ENCODE data around the gene EML6.
"Not testable (repeated sequence)": the region's sequence is repeated elsewhere in the genome, so short reads cannot be mapped to it uniquely, and the experiment has no call there.

Gene EML6

GRCh38 chr2:54838585-54839035 is 115.1 kb downstream of the EML6 start:
- peak; percentile 67 to 83 (median 71) for DNase-seq
- Histone ChIP-seq H3K36me3 (ENCODE audit: control insufficient read depth in 4 of 4, insufficient read depth in 4 of 4, low read length in 3 of 4) (no peaks in the 10 kb centered on the region), H3K27me3 (replicated peaks in 2 of 5; ENCODE audit: control insufficient read depth in 4 of 5, insufficient read depth in 5 of 5, low read length in 4 of 5) (no peaks in the 10 kb centered on the region), H3K4me3 (ENCODE audit: control insufficient read depth in 1 of 7, extremely low read depth in 1 of 7, insufficient read depth in 4 of 7, low read depth in 2 of 7, low read length in 6 of 7) (no peak overlapping the region), H3K4me1 (ENCODE audit: control extremely low read depth in 1 of 4, control insufficient read depth in 4 of 4, insufficient read depth in 4 of 4, low read length in 3 of 4) (no peaks in the 10 kb centered on the region), H3K27ac (ENCODE audit: insufficient read depth in 1 of 2, low read depth in 1 of 2, low read length in 2 of 2, poor library complexity in 1 of 2, severe bottlenecking in 2 of 2) (no peak overlapping the region), H3K9me3 (ENCODE audit: control extremely low read depth in 1 of 5, control insufficient read depth in 4 of 5, insufficient read depth in 2 of 5, low read depth in 1 of 5, low read length in 4 of 5) (no peaks in the 10 kb centered on the region)
- CTCF ChIA-PET: interaction anchor here (0.6 to 3.1 kb wide), 22 partner anchors 11 to 757 kb away, joined by 3 to 26 read pairs (median 4); partner anchors contain the start of gene EML6
- POLR2A ChIA-PET: no interaction called here
- WGBS (ENCODE audit: insufficient coverage): 0% methylated on average over 2 of the region's 4 CpGs

GRCh38 chr2:54839461-54840255 is 116.2 kb downstream of the EML6 start:
- no peaks in the 10 kb centered on the region for H3K4me1 ChIP-seq (ENCODE audit: control extremely low read depth in 1 of 4, control insufficient read depth in 4 of 4, insufficient read depth in 4 of 4, low read length in 3 of 4)
- 100% methylated on average over 4 of the region's 6 CpGs for WGBS (ENCODE audit: insufficient coverage)
- ChIA-PET POLR2A (no interaction called here), CTCF (interaction anchor here (0.7 to 3.1 kb wide), 20 partner anchors 8 to 758 kb away, joined by 3 to 26 read pairs (median 3); partner anchors contain the start of gene EML6)
- no peak overlapping the region for H3K4me3 ChIP-seq (ENCODE audit: control insufficient read depth in 1 of 7, extremely low read depth in 1 of 7, insufficient read depth in 4 of 7, low read depth in 2 of 7, low read length in 6 of 7)
- no peak for DNase-seq
- H3K27me3 ChIP-seq (replicated peaks in 2 of 5; ENCODE audit: control insufficient read depth in 4 of 5, insufficient read depth in 5 of 5, low read length in 4 of 5): no peaks in the 10 kb centered on the region
- no peak overlapping the region for H3K27ac ChIP-seq (ENCODE audit: insufficient read depth in 1 of 2, low read depth in 1 of 2, low read length in 2 of 2, poor library complexity in 1 of 2, severe bottlenecking in 2 of 2)
- no peaks in the 10 kb centered on the region for H3K36me3 ChIP-seq (ENCODE audit: control insufficient read depth in 4 of 4, insufficient read depth in 4 of 4, low read length in 3 of 4)
- H3K9me3 ChIP-seq (ENCODE audit: control extremely low read depth in 1 of 5, control insufficient read depth in 4 of 5, insufficient read depth in 2 of 5, low read depth in 1 of 5, low read length in 4 of 5): no peaks in the 10 kb centered on the region

GRCh38 chr2:54840559-54841468 is 117.4 kb downstream of the EML6 start:
- DNase-seq: no peak
- Histone ChIP-seq H3K4me1 (ENCODE audit: control extremely low read depth in 1 of 4, control insufficient read depth in 4 of 4, insufficient read depth in 4 of 4, low read length in 3 of 4) (no peaks in the 10 kb centered on the region), H3K9me3 (ENCODE audit: control extremely low read depth in 1 of 5, control insufficient read depth in 4 of 5, insufficient read depth in 2 of 5, low read depth in 1 of 5, low read length in 4 of 5) (no peaks in the 10 kb centered on the region), H3K27ac (ENCODE audit: insufficient read depth in 1 of 2, low read depth in 1 of 2, low read length in 2 of 2, poor library complexity in 1 of 2, severe bottlenecking in 2 of 2) (no peak overlapping the region), H3K27me3 (replicated peaks in 2 of 5; ENCODE audit: control insufficient read depth in 4 of 5, insufficient read depth in 5 of 5, low read length in 4 of 5) (no peaks in the 10 kb centered on the region), H3K4me3 (ENCODE audit: control insufficient read depth in 1 of 7, extremely low read depth in 1 of 7, insufficient read depth in 4 of 7, low read depth in 2 of 7, low read length in 6 of 7) (no peak overlapping the region), H3K36me3 (ENCODE audit: control insufficient read depth in 4 of 4, insufficient read depth in 4 of 4, low read length in 3 of 4) (no peaks in the 10 kb centered on the region)
- 93% methylated on average over 3 of the region's 7 CpGs for WGBS (ENCODE audit: insufficient coverage)
- POLR2A ChIA-PET: interaction anchor here (0.7 kb wide), 1 partner anchor 52 kb away, joined by 3 read pairs; no protein-coding TSS in a partner anchor
- CTCF ChIA-PET: interaction anchor here (1.4 to 3.1 kb wide), 2 partner anchors 13 to 136 kb away, joined by 5 to 26 read pairs; no protein-coding TSS in a partner anchor

GRCh38 chr2:54841500-54841899 is 118.0 kb downstream of the EML6 start:
- H3K27ac ChIP-seq (ENCODE audit: insufficient read depth in 1 of 2, low read depth in 1 of 2, low read length in 2 of 2, poor library complexity in 1 of 2, severe bottlenecking in 2 of 2); H3K27me3 ChIP-seq (replicated peaks in 2 of 5; ENCODE audit: control insufficient read depth in 4 of 5, insufficient read depth in 5 of 5, low read length in 4 of 5); DNase-seq; H3K4me3 ChIP-seq (ENCODE audit: control insufficient read depth in 1 of 7, extremely low read depth in 1 of 7, insufficient read depth in 4 of 7, low read depth in 2 of 7, low read length in 6 of 7); H3K9me3 ChIP-seq (ENCODE audit: control extremely low read depth in 1 of 5, control insufficient read depth in 4 of 5, insufficient read depth in 2 of 5, low read depth in 1 of 5, low read length in 4 of 5); H3K4me1 ChIP-seq (ENCODE audit: control extremely low read depth in 1 of 4, control insufficient read depth in 4 of 4, insufficient read depth in 4 of 4, low read length in 3 of 4); H3K36me3 ChIP-seq (ENCODE audit: control insufficient read depth in 4 of 4, insufficient read depth in 4 of 4, low read length in 3 of 4): not testable (repeated sequence)
- ChIA-PET CTCF (interaction anchor here (1.4 kb wide), 1 partner anchor 137 kb away, joined by 5 read pairs; no protein-coding TSS in a partner anchor), POLR2A (interaction anchor here (0.7 kb wide), 1 partner anchor 53 kb away, joined by 3 read pairs; no protein-coding TSS in a partner anchor)
- WGBS (ENCODE audit: insufficient coverage): 95% methylated on average over 7 of the region's 10 CpGs

- POLR2A ChIA-PET: no interaction called here
- no peaks in the 10 kb centered on the region for H3K9me3 ChIP-seq (ENCODE audit: control extremely low read depth in 1 of 5, control insufficient read depth in 4 of 5, insufficient read depth in 2 of 5, low read depth in 1 of 5, low read length in 4 of 5)
- no peak for DNase-seq
- no peak overlapping the region for H3K27ac ChIP-seq (ENCODE audit: insufficient read depth in 1 of 2, low read depth in 1 of 2, low read length in 2 of 2, poor library complexity in 1 of 2, severe bottlenecking in 2 of 2)
- H3K4me1 ChIP-seq (ENCODE audit: control extremely low read depth in 1 of 4, control insufficient read depth in 4 of 4, insufficient read depth in 4 of 4, low read length in 3 of 4): no peaks in the 10 kb centered on the region
- H3K36me3 ChIP-seq (ENCODE audit: control insufficient read depth in 4 of 4, insufficient read depth in 4 of 4, low read length in 3 of 4): no peaks in the 10 kb centered on the region
- 58% methylated on average over 3 of the region's 5 CpGs for WGBS (ENCODE audit: insufficient coverage)
- CTCF ChIA-PET: interaction anchor here (1.4 kb wide), 1 partner anchor 9 kb away, joined by 4 read pairs; no protein-coding TSS in a partner anchor
- H3K4me3 ChIP-seq (ENCODE audit: control insufficient read depth in 1 of 7, extremely low read depth in 1 of 7, insufficient read depth in 4 of 7, low read depth in 2 of 7, low read length in 6 of 7): no peak overlapping the region
- no peaks in the 10 kb centered on the region for H3K27me3 ChIP-seq (replicated peaks in 2 of 5; ENCODE audit: control insufficient read depth in 4 of 5, insufficient read depth in 5 of 5, low read length in 4 of 5)
Observed at GRCh38 chr2:54845094-54845493, 121.6 kb downstream of the EML6 start.

- H3K4me3 ChIP-seq (ENCODE audit: control insufficient read depth in 1 of 7, extremely low read depth in 1 of 7, insufficient read depth in 4 of 7, low read depth in 2 of 7, low read length in 6 of 7): no peak overlapping the region
- ChIA-PET CTCF (interaction anchor here (1.4 to 1.5 kb wide), 2 partner anchors 9 to 179 kb away, joined by 3 to 4 read pairs; no protein-coding TSS in a partner anchor), POLR2A (interaction anchor here (0.6 kb wide), 1 partner anchor 872 kb away, joined by 5 read pairs; no protein-coding TSS in a partner anchor)
- H3K4me1 ChIP-seq (ENCODE audit: control extremely low read depth in 1 of 4, control insufficient read depth in 4 of 4, insufficient read depth in 4 of 4, low read length in 3 of 4): no peaks in the 10 kb centered on the region
- no peak for DNase-seq
- no peaks in the 10 kb centered on the region for H3K9me3 ChIP-seq (ENCODE audit: control extremely low read depth in 1 of 5, control insufficient read depth in 4 of 5, insufficient read depth in 2 of 5, low read depth in 1 of 5, low read length in 4 of 5)
- no peaks in the 10 kb centered on the region for H3K36me3 ChIP-seq (ENCODE audit: control insufficient read depth in 4 of 4, insufficient read depth in 4 of 4, low read length in 3 of 4)
- no peaks in the 10 kb centered on the region for H3K27me3 ChIP-seq (replicated peaks in 2 of 5; ENCODE audit: control insufficient read depth in 4 of 5, insufficient read depth in 5 of 5, low read length in 4 of 5)
- H3K27ac ChIP-seq (ENCODE audit: insufficient read depth in 1 of 2, low read depth in 1 of 2, low read length in 2 of 2, poor library complexity in 1 of 2, severe bottlenecking in 2 of 2): no peak overlapping the region
- 97% methylated on average over 2 of the region's 2 CpGs for WGBS (ENCODE audit: insufficient coverage)
Observed at GRCh38 chr2:54845514-54845913, 122.1 kb downstream of the EML6 start.
